Motor neuron (in vitro differentiated cells): ENCODE results near the gene GDAP1L1. TPM values are rescaled to one million over a fixed set of nuclear protein-coding genes. Genes with fewer than 3 reads are reported as not detected.
"Not testable (repeated sequence)": the region's sequence is repeated elsewhere in the genome, so short reads cannot be mapped to it uniquely, and the experiment has no call there.

Experiments
- ATAC-seq, 8 experiments: fragments of 200-7000 bp; cut with Tn5 transposase; replicated peaks in 6 of 8; 2 replicates each; pipeline ENCODE4 v1.8.0; 2021; ENCODE audit warnings: mild to moderate bottlenecking in 8 of 8, moderate library complexity in 8 of 8
- H3K27ac ChIP-seq, 2 donors: fragments of 250-450 bp; sonication (Bioruptor Pico); 2 replicates each; pipeline ENCODE4 v1.9.0; 2021; ENCODE audit warnings: antibody characterized with exemption in 2 of 2, mild to moderate bottlenecking in 2 of 2, moderate library complexity in 1 of 2
- H3K4me1 ChIP-seq, 2 donors: fragments of 250-450 bp; sonication (Bioruptor Pico); replicated peaks in 1 of 2; 2 replicates each; pipeline ENCODE4 v1.6.1; 2021; ENCODE audit warnings: antibody characterized with exemption in 2 of 2, mild to moderate bottlenecking in 2 of 2, moderate library complexity in 1 of 2
- H3K4me3 ChIP-seq, 5 donors: fragments of 250-450 bp; sonication (Bioruptor Pico); 2 replicates each; pipeline ENCODE4 v1.9.0; 2021; ENCODE audit warnings: antibody characterized with exemption in 5 of 5, mild to moderate bottlenecking in 5 of 5, moderate library complexity in 4 of 5
- WGBS, 10 experiments: fragments of 450-650 bp; shearing (Covaris generic); methylation state at CpG; one replicate each; pipeline ENCODE4 v1.0.0; 2022; 5-methylcytosine and 5-hydroxymethylcytosine counted together
- in situ Hi-C, 9 experiments: fragments of 400-800 bp; cut with MboI; loops; one replicate each; pipeline ENCODE4 v1.15.0; 2021; ENCODE audit warnings: low sequenced_read_pairs in 9 of 9, low pct_unique_long_range_greater_than_20kb in 2 of 9; ENCODE audit not compliant: unreplicated experiment in 9 of 9
- total RNA-seq, 8 experiments: library from RNA; unstranded; fragments of 300-600 nt; gene quantifications; 2 replicates each; pipeline versions ENCODE4 v1.2.3 to v1.2.4, GENCODE V29; 2022

The GDAP1L1 gene
- total RNA-seq, 8 experiments from 2014 or later, result 0.25 to 175 (median 62.2) TPM

DNA sequence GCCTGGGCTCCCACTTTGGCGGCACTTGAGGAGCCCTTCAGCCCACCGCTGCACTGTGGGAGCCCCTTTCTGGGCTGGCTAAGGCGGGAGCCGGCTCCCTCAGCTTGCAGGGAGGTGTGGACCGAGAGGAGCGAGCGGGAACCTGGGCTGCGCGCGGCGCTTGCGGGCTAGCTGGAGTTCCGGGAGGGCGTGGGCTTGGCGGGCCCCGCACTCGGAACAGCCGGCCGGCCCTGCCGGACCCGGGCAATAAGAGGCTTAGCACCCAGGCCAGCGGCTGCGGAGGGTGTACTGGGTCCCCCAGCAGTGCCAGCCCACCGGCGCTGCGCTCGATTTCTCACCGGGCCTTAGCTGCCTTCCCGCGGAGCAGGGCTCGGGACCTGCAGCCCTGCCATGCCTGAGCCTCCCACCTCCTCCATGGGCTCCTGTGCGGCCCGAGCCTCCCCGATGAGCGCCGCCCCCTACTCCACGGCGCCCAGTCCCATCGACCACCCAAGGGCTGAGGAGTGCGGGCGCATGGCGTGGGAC, 52.0 kb downstream of the GDAP1L1 start:
- in situ Hi-C loops, ATAC-seq, H3K4me1 ChIP-seq, H3K4me3 ChIP-seq, H3K27ac ChIP-seq: not testable (repeated sequence)
- 94 to 100% methylated on average over 2 to 18 of the region's 42 CpGs; no CpG with 5 or more reads in 8 of the 10 experiments for WGBS, 10 experiments

- ATAC-seq, result no peak
- in situ Hi-C loops, result loop anchor here in 3 of 9 experiments (25.0 kb wide), 1 partner anchor 89 kb away; the partner anchor contains the start of gene OSER1 (in 3 of the 3)
- Histone ChIP-seq H3K4me3 (no peak overlapping the region), H3K27ac (no peak overlapping the region), H3K4me1 (peaks cover 0 to 3% of the 10 kb centered on the region in 2 donors)
These were observed 54.2 kb downstream of the GDAP1L1 start for GRCh38 chr20:44301285-44301684.

DNA sequence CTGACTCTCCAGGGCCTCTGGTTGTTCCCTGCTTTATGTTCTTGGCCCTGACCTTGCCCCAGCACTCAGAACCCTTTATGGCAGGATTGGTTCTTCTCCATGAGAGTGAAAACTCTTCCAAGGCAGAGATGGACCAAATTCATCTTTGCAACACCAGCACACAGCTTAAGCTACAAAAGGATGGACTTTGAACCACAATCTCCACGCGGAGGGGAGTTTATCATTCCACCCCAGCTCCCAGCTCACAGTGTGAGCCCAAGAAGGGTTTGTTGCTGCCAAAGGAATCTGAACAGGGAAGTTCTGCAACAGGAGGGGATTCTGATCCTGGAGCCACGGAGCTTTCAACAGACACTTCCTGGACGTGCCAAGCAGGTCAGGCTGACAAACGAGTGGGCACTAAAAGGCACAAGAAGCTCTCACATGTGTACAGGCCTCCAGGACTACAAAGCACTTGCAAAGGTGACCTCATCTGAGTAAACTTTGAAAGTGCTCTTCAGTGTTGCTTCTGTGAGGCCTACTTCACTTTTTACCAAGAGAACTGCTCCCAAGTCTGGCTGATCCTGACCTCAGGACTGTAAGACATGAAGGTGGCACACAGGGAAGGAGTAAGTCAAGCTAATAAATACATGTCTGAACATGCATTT, 55.0 kb downstream of the GDAP1L1 start:
- in situ Hi-C loops, result loop anchor here in 3 of 9 experiments (25.0 kb wide), 1 partner anchor 90 kb away; the partner anchor contains the start of gene OSER1 (in 3 of the 3)
- no peak overlapping the region for H3K27ac ChIP-seq

GRCh38 chr20:44302736-44303135, 55.6 kb downstream of the GDAP1L1 start:
- in situ Hi-C loops, result loop anchor here in 3 of 9 experiments (25.0 kb wide), 1 partner anchor 90 kb away; the partner anchor contains the start of gene OSER1 (in 3 of the 3)
- 40 to 95% (median 84%) methylated on average over 1 to 6 of the region's 8 CpGs for WGBS, 10 experiments
- H3K4me1 ChIP-seq, result peaks cover 0 to 3% of the 10 kb centered on the region in 2 donors
- ATAC-seq, result no peak
- no peak overlapping the region for H3K4me3 ChIP-seq
- H3K27ac ChIP-seq, result no peak overlapping the region

More for the DNA sequence above, 55.0 kb downstream of the GDAP1L1 start:
- peaks cover 0 to 3% of the 10 kb centered on the region in 2 donors for H3K4me1 ChIP-seq
- peak in 3 of 8 experiments; percentile 48 to 98 (median 50) for ATAC-seq
- 0 to 100% (median 69%) methylated on average over 1 to 4 of the region's 5 CpGs; no CpG with 5 or more reads in 5 of the 10 experiments for WGBS, 10 experiments
- no peak overlapping the region for H3K4me3 ChIP-seq

DNA sequence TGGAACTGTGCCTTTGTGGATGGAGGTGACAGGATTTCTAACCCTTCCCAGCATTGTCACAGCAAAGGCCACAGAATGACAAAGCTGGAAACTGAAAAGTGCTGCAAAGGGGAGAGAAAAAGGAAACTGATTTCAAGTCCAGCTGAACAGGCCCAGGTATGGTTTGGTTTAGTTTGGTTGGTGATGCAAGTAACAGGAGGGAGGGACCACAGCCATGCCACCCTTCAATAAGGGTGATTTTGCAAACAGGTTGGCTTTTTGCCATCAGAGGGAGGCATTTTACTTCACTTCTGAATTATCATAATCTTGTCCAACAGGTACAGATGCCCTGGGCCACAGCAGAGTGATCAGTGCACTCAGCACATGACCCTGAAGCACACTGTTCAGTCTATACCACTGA, 57.3 kb downstream of the GDAP1L1 start:
- Histone ChIP-seq H3K27ac (no peak overlapping the region), H3K4me3 (no peak overlapping the region), H3K4me1 (peaks cover 0 to 3% of the 10 kb centered on the region in 2 donors)
- no peak for ATAC-seq
- in situ Hi-C loops, result loop anchor here in 3 of 9 experiments (25.0 kb wide), 1 partner anchor 92 kb away; the partner anchor contains the start of gene OSER1 (in 3 of the 3)

GRCh38 chr20:44306927-44307326, 59.8 kb downstream of the GDAP1L1 start:
- in situ Hi-C loops, result loop anchor here in 3 of 9 experiments (25.0 kb wide), 1 partner anchor 95 kb away; the partner anchor contains the start of gene OSER1 (in 3 of the 3)
- ATAC-seq, result no peak
- H3K27ac ChIP-seq, result no peak overlapping the region
- H3K4me3 ChIP-seq, result no peak overlapping the region
- peaks cover 6 to 11% of the 10 kb centered on the region in 2 donors for H3K4me1 ChIP-seq
- WGBS, 10 experiments, result 60 to 100% (median 96%) methylated on average over 1 to 9 of the region's 9 CpGs; no CpG with 5 or more reads in 4 of the 10 experiments

- WGBS, 10 experiments, result 6 to 71% (median 27%) methylated on average over 1 to 14 of the region's 17 CpGs; no CpG with 5 or more reads in 2 of the 10 experiments
- in situ Hi-C loops, result loop anchor here in 6 of 9 experiments (10.0 to 25.0 kb wide), 3 partner anchors 85 to 98 kb away; partner anchors contain the start of gene OSER1 (in 5 of the 6)
These were observed 62.9 kb downstream of the GDAP1L1 start for GRCh38 chr20:44309763-44310663.

DNA sequence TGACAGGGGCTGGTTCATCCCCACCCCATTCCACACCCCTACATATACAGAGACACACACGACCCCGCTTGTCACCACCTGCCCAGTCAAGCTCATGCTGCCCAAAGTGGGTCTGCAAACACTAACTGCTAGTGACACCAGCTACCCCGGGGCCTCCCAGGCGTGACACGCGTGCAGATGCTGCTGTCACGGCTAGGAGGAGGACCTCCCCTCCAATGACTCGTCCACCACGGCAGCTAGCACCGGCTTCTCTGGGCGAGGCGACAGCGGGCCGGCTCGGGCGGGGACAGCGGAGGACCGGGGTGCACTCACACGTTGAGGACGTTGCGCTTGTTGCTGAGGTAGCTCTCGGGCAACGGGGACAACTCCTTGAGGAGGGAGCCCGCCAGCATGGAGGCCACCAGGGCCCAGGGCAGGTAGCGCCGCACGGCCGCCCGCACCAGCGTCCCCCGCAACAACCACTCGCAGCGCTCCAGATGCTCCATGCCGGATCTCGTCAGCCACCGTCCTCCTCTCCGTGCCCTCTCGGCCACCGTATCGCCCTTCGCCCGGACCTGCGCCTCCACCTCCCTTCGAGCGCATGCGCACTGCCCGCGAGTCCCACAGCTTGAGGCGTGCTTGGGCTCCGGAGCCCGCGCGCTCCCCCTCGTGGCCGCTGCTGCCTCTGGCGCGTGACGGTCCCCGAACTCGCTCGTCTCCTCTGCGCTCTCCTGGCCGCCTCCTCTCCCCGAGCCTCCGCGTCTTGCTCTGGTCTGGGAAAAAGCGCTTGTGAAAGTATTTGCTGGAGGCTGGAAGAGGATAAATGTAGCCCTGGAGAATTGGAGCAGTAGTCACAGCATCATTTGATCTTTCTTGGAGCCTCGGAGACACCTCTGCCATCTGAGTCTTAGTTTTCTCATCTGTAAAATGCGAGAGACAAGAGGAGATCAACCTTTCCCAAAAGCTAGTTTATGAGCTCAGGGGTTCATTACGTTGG, 63.8 kb downstream of the GDAP1L1 start, which contains the start of gene FITM2:
Gene FITM2, minus strand, starts transcription at position 539 of the 976 bp plus-strand sequence. Its CDS starts 54 bp downstream, at position 485.
- in situ Hi-C loops, result loop anchor here in 6 of 9 experiments (10.0 to 25.0 kb wide), 3 partner anchors 86 to 99 kb away; partner anchors contain the start of gene OSER1 (in 5 of the 6)

More at GRCh38 chr20:44309763-44310663, 62.9 kb downstream of the GDAP1L1 start:
- Histone ChIP-seq H3K27ac (no peak overlapping the region), H3K4me1 (peaks cover 6 to 7% of the 10 kb centered on the region in 2 donors), H3K4me3 (peak overlapping the region; percentile 58 to 88 (median 61))
- ATAC-seq, result peak; percentile 23 to 62 (median 30)

DNA sequence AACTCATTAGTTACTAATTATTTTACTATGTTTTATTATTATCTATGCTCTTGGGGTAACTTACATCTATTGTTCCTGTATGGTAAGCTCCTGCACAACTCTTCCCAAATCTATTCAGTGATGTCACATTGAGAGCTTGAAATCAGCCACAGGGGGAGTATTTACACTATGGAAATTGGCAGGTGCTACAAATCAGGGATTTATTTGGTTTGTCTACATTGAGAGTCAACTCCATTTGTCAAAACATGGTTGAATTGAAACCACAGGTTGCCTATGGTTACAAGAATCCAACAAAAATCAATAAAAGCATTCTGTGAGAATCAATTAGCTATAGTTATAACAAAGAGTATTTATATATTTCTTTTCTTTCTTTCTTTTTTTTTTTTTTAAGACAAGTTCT, 67.8 kb downstream of the GDAP1L1 start:
- in situ Hi-C loops, result loop anchor here in 6 of 9 experiments (10.0 to 25.0 kb wide), 3 partner anchors 90 to 103 kb away; partner anchors contain the start of gene OSER1 (in 5 of the 6)
- Histone ChIP-seq H3K4me1 (peaks cover 3 to 5% of the 10 kb centered on the region in 2 donors), H3K4me3 (no peak overlapping the region), H3K27ac (no peak overlapping the region)
- no peak for ATAC-seq

More for the DNA sequence above, 63.8 kb downstream of the GDAP1L1 start, which contains the start of gene FITM2:
- WGBS, 10 experiments, result 0 to 13% (median 2%) methylated on average over 2 to 17 of the region's 70 CpGs; no CpG with 5 or more reads in 3 of the 10 experiments
- Histone ChIP-seq H3K4me1 (peaks cover 6 to 7% of the 10 kb centered on the region in 2 donors), H3K27ac (peak within 1 kb of the TSS; percentile 57 to 64), H3K4me3 (peak within 1 kb of the TSS; percentile 58 to 88 (median 61))
- ATAC-seq, result peak; percentile 87 to 96 (median 92)

- no peaks in the 10 kb centered on the region for H3K4me1 ChIP-seq
- no peak for ATAC-seq
- no peak overlapping the region for H3K27ac ChIP-seq
- no peak overlapping the region for H3K4me3 ChIP-seq
- in situ Hi-C loops, result loop anchor here in 6 of 9 experiments (10.0 to 25.0 kb wide), 3 partner anchors 95 to 108 kb away; partner anchors contain the start of gene OSER1 (in 5 of the 6)
- 14 to 100% (median 96%) methylated on average over 1 to 2 of the region's 2 CpGs; no CpG with 5 or more reads in 1 of the 10 experiments for WGBS, 10 experiments
These were observed 72.8 kb downstream of the GDAP1L1 start for GRCh38 chr20:44319839-44320422.

- whole genome bisulfite sequencing, 10 experiments, result 0% methylated on average over 1 of the region's 1 CpG; no CpG with 5 or more reads in 9 of the 10 experiments
- ATAC-seq, result peak in 4 of 8 experiments; percentile 17 to 98 (median 78)
- in situ Hi-C loops, result loop anchor here in 3 of 9 experiments (25.0 kb wide), 1 partner anchor 112 kb away; the partner anchor contains the start of gene OSER1 (in 3 of the 3)
- no peak overlapping the region for H3K27ac ChIP-seq
- H3K4me3 ChIP-seq, result no peak overlapping the region
- H3K4me1 ChIP-seq, result no peaks in the 10 kb centered on the region
These were observed 77.2 kb downstream of the GDAP1L1 start for GRCh38 chr20:44324343-44324742.
